ENCODE results near the gene CCNY. TPM values are rescaled to one million over a fixed set of nuclear protein-coding genes. Genes with fewer than 3 reads are reported as not detected.

CCNY gene
- total RNA-seq, 4 donors from 2014 or later, result 22.4 to 35.1 (median 29.9) TPM

DNA sequence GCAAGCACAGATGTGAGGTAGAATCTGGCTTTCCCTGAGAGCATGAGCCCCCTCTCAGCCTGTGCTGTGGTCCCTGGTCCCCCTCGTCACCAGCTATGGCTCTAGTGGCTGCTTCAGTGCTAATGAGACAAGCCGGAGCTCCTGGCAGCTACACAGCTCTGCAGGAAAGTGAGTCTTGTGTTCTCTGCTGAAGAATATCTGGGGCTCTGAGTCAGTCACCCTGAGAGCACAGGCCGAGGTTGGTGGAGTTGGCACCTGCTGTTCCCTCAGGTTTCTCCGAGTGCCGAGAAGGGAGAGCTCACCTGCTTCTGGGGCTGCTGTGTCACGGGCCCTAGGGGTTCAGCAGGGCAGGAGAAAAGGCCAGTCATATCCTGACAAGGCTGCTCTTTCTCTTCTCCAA, 231.6 kb downstream of the CCNY start:
- Histone ChIP-seq H3K4me3 (no peak overlapping the region), H3K27me3 (no peaks in the 10 kb centered on the region), H3K9me3 (no peaks in the 10 kb centered on the region), H3K27ac (no peak overlapping the region), H3K4me1 (peaks cover 19% of the 10 kb centered on the region), H3K36me3 (peaks cover 40% of the 10 kb centered on the region)
- TF ChIP-seq POLR2AphosphoS5 (IDR thresholded peaks at IDR 0.05) (no peak), EP300 (IDR thresholded peaks at IDR 0.05) (no peak), POLR2A (IDR thresholded peaks at IDR 0.05) (no peak)
- TF ChIP-seq, protein P1, sequence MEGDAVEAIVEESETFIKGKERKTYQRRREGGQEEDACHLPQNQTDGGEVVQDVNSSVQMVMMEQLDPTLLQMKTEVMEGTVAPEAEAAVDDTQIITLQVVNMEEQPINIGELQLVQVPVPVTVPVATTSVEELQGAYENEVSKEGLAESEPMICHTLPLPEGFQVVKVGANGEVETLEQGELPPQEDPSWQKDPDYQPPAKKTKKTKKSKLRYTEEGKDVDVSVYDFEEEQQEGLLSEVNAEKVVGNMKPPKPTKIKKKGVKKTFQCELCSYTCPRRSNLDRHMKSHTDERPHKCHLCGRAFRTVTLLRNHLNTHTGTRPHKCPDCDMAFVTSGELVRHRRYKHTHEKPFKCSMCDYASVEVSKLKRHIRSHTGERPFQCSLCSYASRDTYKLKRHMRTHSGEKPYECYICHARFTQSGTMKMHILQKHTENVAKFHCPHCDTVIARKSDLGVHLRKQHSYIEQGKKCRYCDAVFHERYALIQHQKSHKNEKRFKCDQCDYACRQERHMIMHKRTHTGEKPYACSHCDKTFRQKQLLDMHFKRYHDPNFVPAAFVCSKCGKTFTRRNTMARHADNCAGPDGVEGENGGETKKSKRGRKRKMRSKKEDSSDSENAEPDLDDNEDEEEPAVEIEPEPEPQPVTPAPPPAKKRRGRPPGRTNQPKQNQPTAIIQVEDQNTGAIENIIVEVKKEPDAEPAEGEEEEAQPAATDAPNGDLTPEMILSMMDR (IDR thresholded peaks at IDR 0.05), result no peak
- WGBS, result 97% methylated on average over 5 of the region's 6 CpGs
- DNase-seq (ENCODE audit: low spot score in 2 of 2), result no peak

DNA sequence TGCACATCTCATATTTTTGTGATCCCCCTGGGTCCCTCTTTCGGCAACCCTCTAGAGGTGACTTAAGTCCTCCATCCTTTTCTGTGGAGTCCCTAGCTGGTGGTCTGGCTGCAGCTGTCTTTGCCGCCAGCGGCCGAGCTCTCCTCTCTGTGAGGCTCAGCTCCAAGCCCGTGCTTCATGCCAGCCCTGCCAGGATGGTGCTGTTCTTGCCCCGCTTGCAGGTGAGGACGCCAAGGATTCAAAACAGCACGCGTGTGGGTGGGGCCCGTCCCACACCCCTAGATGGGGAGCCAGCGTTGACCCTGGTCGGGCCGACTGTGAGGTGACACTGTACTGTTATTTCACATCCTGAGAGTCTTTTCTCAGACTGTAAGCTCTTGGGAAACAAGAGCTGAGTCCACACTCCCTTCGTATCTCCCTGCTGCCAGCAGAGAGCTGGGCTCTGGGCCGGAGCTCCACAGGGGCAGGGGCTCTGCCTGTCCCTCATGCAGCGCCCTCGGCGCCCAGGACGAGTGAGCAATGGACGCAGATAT, 232.2 kb downstream of the CCNY start:
- Histone ChIP-seq H3K4me1 (peaks cover 19% of the 10 kb centered on the region), H3K27me3 (no peaks in the 10 kb centered on the region), H3K9me3 (no peaks in the 10 kb centered on the region), H3K4me3 (no peak overlapping the region), H3K36me3 (peaks cover 41% of the 10 kb centered on the region), H3K27ac (no peak overlapping the region)
- no peak for TF ChIP-seq POLR2A (IDR thresholded peaks at IDR 0.05)
- no peak for TF ChIP-seq EP300 (IDR thresholded peaks at IDR 0.05)
- TF ChIP-seq POLR2AphosphoS5 (IDR thresholded peaks at IDR 0.05), result no peak
- TF ChIP-seq, protein P1 (IDR thresholded peaks at IDR 0.05), result no peak
- DNase-seq (ENCODE audit: low spot score in 2 of 2), result no peak
- 93% methylated on average over 16 of the region's 20 CpGs for WGBS

DNA sequence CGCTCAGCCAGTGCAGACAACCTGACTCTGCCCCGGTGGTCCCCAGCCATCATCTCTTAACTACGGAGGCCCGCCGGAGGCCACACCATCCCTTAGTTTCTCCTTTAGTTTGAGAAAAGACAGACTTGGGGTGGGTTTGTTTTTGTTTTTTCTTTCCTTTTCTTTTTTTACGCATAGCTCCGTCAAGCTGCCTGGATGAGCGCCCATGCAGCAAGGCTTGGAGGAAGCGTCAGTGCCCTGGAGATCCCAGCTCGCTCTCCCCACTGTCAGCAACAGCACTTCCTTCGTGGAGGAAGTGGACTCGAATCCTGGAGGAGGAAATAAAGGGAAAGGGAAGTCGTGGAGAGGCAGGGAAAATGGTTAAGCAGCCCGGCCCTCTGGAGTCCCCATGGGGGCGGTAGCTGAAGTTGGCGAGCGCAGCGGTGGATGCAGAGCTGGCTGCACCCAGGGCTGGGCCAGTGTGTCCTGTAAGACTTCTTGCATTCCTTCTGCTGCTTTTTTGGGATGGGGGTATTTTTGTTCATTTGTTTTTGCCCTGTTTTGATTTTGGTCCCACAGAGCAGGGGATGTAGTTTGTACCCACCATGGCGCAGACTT, 232.9 kb downstream of the CCNY start:
- no peaks in the 10 kb centered on the region for H3K9me3 ChIP-seq
- DNase-seq (ENCODE audit: low spot score in 2 of 2), result no peak
- no peaks in the 10 kb centered on the region for H3K27me3 ChIP-seq
- WGBS, result 84% methylated on average over 19 of the region's 19 CpGs
- H3K4me1 ChIP-seq, result peaks cover 15% of the 10 kb centered on the region
- TF ChIP-seq POLR2A (IDR thresholded peaks at IDR 0.05), result no peak
- TF ChIP-seq POLR2AphosphoS5 (IDR thresholded peaks at IDR 0.05), result no peak
- TF ChIP-seq, protein P1 (IDR thresholded peaks at IDR 0.05), result no peak
- TF ChIP-seq EP300 (IDR thresholded peaks at IDR 0.05), result no peak
- H3K4me3 ChIP-seq, result no peak overlapping the region
- H3K27ac ChIP-seq, result no peak overlapping the region
- H3K36me3 ChIP-seq, result peaks cover 43% of the 10 kb centered on the region

DNA sequence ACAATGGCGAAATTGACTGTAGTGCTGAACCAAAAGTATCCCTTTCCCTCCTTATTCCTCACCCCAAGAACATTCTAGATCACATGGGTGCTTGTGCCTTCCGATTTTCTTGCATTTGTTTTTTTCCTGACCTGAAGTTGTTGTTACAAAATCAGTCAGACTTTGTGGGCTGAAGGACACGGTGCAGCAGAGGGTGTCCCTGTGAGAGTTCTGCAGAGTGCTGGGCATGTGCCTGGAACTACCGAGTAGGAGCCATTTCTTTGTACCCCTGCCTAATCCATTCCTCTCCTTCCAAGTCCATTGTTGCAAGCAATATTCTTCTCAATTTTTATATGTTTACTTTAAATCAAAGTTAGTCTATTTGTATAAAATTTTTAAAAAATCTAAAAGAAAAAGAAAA, 233.5 kb downstream of the CCNY start:
- no peaks in the 10 kb centered on the region for H3K9me3 ChIP-seq
- no peaks in the 10 kb centered on the region for H3K27me3 ChIP-seq
- H3K27ac ChIP-seq, result no peak overlapping the region
- H3K4me3 ChIP-seq, result no peak overlapping the region
- TF ChIP-seq EP300 (IDR thresholded peaks at IDR 0.05) (no peak), POLR2A (IDR thresholded peaks at IDR 0.05) (no peak), POLR2AphosphoS5 (IDR thresholded peaks at IDR 0.05) (no peak)
- TF ChIP-seq, protein P1 (IDR thresholded peaks at IDR 0.05), result no peak
- DNase-seq (ENCODE audit: low spot score in 2 of 2), result no peak
- 84% methylated on average over 4 of the region's 4 CpGs for WGBS
- H3K4me1 ChIP-seq, result peaks cover 9% of the 10 kb centered on the region
- peaks cover 44% of the 10 kb centered on the region for H3K36me3 ChIP-seq

DNA sequence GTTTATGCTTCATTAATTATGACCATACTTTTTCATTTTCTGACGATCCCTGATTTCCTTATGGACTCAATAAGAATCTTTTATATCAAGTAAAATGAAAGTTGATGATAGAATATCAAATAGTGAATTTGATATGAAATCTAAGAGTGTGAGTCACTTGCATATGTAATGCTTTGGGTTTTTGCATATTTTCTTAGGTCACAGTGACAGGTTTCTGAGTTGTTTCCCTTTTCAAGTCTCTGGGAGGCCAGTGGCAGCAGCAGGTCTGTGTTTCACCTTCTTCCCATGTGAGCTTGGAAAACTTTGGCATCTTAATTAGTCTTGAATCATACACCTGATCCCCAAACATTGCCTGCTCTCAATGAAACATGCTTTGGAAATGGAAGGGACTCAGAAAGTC, 234.1 kb downstream of the CCNY start:
- Histone ChIP-seq H3K4me3 (no peak overlapping the region), H3K27me3 (no peaks in the 10 kb centered on the region), H3K27ac (no peak overlapping the region), H3K9me3 (no peaks in the 10 kb centered on the region), H3K4me1 (peaks cover 5% of the 10 kb centered on the region), H3K36me3 (peaks cover 45% of the 10 kb centered on the region)
- 81% methylated on average over 1 of the region's 1 CpG for WGBS
- TF ChIP-seq POLR2A (IDR thresholded peaks at IDR 0.05) (no peak), POLR2AphosphoS5 (IDR thresholded peaks at IDR 0.05) (no peak), EP300 (IDR thresholded peaks at IDR 0.05) (no peak)
- TF ChIP-seq, protein P1 (IDR thresholded peaks at IDR 0.05), result no peak
- no peak for DNase-seq (ENCODE audit: low spot score in 2 of 2)

All from suprapubic skin (tissue), 4 donors.